AG04449 (cell line): ENCODE measurements around the gene SESN2.

ENCODE experiments used
- CTCF ChIA-PET: fragments of 350-600 bp; formaldehyde crosslinking; extraction: SDS; loops from one replicate; lab custom pipeline; 2021; ENCODE audit warnings: antibody characterized with exemption; lab: Yijun Ruan, JAX
- POLR2A ChIA-PET: fragments of 400-600, 350-600 bp; formaldehyde crosslinking; extraction: SDS; loops from one replicate; lab custom pipeline; 2020; ENCODE audit warnings: antibody characterized with exemption, inconsistent platforms; lab: Yijun Ruan, JAX
- DNase-seq: peaks from one replicate; pipeline ENCODE4 v3.0.0-alpha.2; 2010; ENCODE audit warnings: low read depth, low spot score
- H3K4me3 ChIP-seq: 2 replicates; pipeline ENCODE4 v1.5.1; 2011; ENCODE audit warnings: low read depth, mild to moderate bottlenecking, control low read depth, low read length
- CTCF ChIP-seq: IDR thresholded peaks from one replicate; pipeline ENCODE4 v1.5.1; 2011; ENCODE audit warnings: mild to moderate bottlenecking, moderate library complexity, low read length, control low read depth, inconsistent platforms; ENCODE audit not compliant: insufficient read depth; ENCODE audit errors: missing control alignments

SESN2 gene

GRCh38 chr1:28257736-28258135 is 1.6 kb upstream of the SESN2 start:
- ChIA-PET CTCF (interaction anchor here (1.2 to 12.3 kb wide), 2 partner anchors 9 to 346 kb away, joined by 3 to 148 read pairs; no protein-coding TSS in a partner anchor), POLR2A (interaction anchor here (1.5 kb wide), 1 partner anchor 324 kb away, joined by 5 read pairs; no protein-coding TSS in a partner anchor)
- no peak for DNase-seq

GRCh38 chr1:28258628-28259251 is 578 bp upstream of the SESN2 start:
- ChIA-PET POLR2A (interaction anchor here (1.1 to 3.6 kb wide), 6 partner anchors 10 to 323 kb away, joined by 3 to 32 read pairs (median 4); no protein-coding TSS in a partner anchor), CTCF (interaction anchor here (0.7 to 12.3 kb wide), 3 partner anchors 10 to 345 kb away, joined by 3 to 148 read pairs (median 3); no protein-coding TSS in a partner anchor)
- H3K4me3 ChIP-seq, result no peak overlapping the region
- no peak for TF ChIP-seq CTCF
- DNase-seq, result no peak

More at GRCh38 chr1:28257736-28258135, 1.6 kb upstream of the SESN2 start:
- no peak for TF ChIP-seq CTCF
- no peak overlapping the region for H3K4me3 ChIP-seq

GRCh38 chr1:28259934-28260802 is 850 bp downstream of the SESN2 start:
- peak overlapping the region; percentile 93 for H3K4me3 ChIP-seq
- CTCF ChIA-PET, result interaction anchor here (2.5 to 12.3 kb wide), 2 partner anchors 11 to 12 kb away, joined by 7 to 148 read pairs; no protein-coding TSS in a partner anchor
- no peak for TF ChIP-seq CTCF
- no peak for DNase-seq
- POLR2A ChIA-PET, result interaction anchor here (0.8 to 3.6 kb wide), 9 partner anchors 8 to 322 kb away, joined by 3 to 32 read pairs (median 4); partner anchors contain the start of genes ATP5IF1 and MED18

- peak overlapping the region; percentile 93 for H3K4me3 ChIP-seq
- POLR2A ChIA-PET, result interaction anchor here (0.8 to 3.6 kb wide), 4 partner anchors 13 to 68 kb away, joined by 3 to 32 read pairs (median 10); partner anchors contain the start of genes ATP5IF1 and MED18
- CTCF ChIA-PET, result interaction anchor here (2.5 to 12.3 kb wide), 2 partner anchors 11 to 12 kb away, joined by 7 to 148 read pairs; no protein-coding TSS in a partner anchor
Observed at GRCh38 chr1:28260803-28261174, 1.5 kb downstream of the SESN2 start.

GRCh38 chr1:28264897-28265296 is 5.6 kb downstream of the SESN2 start:
- POLR2A ChIA-PET, result no interaction called here
- no peak for TF ChIP-seq CTCF
- no peak overlapping the region for H3K4me3 ChIP-seq
- no peak for DNase-seq
- CTCF ChIA-PET, result interaction anchor here (1.3 to 12.3 kb wide), 2 partner anchors 10 to 16 kb away, joined by 4 to 148 read pairs; no protein-coding TSS in a partner anchor

More at GRCh38 chr1:28260803-28261174, 1.5 kb downstream of the SESN2 start:
- TF ChIP-seq CTCF, result no peak
- DNase-seq, result no peak

GRCh38 chr1:28265577-28265976 is 6.3 kb downstream of the SESN2 start:
- no peak for DNase-seq
- no peak overlapping the region for H3K4me3 ChIP-seq
- no peak for TF ChIP-seq CTCF
- POLR2A ChIA-PET, result no interaction called here
- CTCF ChIA-PET, result interaction anchor here (1.3 to 12.3 kb wide), 3 partner anchors 9 to 337 kb away, joined by 3 to 148 read pairs (median 4); no protein-coding TSS in a partner anchor
